NCI-H146 treated with DMSO at 0.1 percent for 48 hours (cell line): ENCODE results near the gene ZC3H7A.
"Not testable (repeated sequence)": the region's sequence is repeated elsewhere in the genome, so short reads cannot be mapped to it uniquely, and the experiment has no call there.

Experiments
- DNase-seq: peaks from one replicate; lab custom pipeline; 2025; ENCODE audit not compliant: unreplicated experiment; lab: John Stamatoyannopoulos, UW

The ZC3H7A gene

DNA sequence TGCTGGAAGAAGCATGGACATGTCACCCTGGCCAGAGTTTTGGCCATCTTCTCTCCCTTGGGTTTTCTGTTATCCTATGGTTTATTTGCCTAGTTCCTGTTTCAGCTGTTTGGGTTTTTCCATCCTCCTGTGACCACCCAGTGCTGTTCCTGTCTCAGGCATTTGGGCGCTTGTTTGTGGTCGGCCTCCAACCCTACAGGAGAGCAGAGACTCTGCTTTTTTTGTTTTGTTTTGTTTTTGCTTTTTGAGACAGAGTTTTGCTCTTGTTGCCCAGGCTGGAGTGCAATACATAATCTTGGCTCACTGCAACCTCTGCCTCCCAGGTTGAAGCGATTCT is 3.3 kb upstream of the ZC3H7A start:
- no peak for DNase-seq

DNA sequence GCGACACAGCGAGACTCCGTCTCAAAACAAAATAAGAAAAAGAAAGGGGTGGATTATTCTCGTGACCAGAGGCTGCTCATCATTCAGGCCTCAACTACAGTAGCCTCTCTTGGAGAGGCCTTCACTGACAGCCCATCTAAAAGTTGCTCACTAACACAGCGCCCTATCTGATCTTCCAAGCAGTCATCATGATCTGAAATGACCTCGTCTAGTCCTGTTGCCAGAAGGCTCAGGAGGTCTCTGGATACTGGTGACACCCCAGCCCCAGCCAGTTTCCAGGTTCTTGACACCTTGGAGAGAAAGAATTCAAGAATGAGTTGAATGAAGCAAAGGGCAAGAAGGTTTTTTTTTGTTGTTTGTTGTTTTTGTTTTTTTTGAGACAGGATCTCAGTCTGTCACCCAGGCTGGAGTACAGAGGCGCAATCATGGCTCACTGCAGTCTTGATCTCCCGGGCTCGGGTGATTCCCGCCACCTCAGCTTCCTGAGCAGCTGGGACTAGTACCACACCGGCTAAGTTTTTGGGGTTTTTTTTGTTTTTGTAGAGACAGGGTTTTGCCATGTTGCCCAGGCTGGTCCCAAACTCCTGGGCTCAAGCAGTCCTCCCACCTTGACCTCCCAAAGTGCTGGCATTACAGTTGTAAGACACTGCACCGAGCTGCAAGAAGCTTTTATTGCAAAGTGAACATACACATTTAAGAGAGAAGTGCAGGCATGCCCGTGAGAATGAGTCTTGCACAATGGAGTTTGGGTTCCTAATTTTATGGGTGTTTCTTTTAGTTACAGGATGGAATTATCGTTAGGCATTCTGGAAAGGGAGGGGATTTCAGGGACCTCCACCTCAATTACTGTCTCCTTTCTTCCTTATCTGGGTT is 2.7 kb upstream of the ZC3H7A start:
- no peak for DNase-seq

DNA sequence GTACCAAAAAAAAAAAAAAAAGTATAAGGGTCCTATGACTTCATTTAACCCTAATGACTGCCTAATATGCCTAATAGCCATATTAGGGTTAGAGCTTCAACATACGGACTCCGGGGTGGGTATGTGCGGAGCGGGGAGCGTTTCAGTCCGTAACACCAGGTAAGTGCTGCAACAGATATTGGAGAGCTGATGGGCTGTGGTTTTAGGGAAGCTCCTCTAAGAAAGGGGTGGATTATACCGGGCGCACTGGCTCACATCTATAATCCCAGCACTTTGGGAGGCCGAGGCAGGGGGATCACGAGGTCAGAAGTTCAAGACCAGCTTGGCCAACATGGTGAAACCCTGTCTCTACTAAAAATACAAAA is 1.9 kb upstream of the ZC3H7A start:
- DNase-seq, result no peak

DNA sequence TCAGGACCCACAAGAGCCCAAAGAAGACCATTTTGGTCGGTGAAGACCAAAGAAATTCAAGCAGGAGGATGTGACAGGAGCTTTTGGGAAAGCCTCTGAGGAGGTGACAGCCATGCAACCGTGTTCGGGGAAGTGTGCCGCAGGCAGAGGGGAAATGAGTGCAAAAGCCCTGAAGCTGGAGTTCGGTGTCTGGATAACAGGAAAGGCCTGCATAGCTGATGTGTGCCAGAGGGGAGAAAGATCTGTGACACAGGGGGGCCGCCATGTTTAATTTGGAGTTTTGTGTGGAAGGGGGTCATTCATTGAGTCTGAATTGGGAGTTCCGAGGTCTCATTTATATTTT is 870 bp upstream of the ZC3H7A start:
- DNase-seq, result peak; percentile 21

DNA sequence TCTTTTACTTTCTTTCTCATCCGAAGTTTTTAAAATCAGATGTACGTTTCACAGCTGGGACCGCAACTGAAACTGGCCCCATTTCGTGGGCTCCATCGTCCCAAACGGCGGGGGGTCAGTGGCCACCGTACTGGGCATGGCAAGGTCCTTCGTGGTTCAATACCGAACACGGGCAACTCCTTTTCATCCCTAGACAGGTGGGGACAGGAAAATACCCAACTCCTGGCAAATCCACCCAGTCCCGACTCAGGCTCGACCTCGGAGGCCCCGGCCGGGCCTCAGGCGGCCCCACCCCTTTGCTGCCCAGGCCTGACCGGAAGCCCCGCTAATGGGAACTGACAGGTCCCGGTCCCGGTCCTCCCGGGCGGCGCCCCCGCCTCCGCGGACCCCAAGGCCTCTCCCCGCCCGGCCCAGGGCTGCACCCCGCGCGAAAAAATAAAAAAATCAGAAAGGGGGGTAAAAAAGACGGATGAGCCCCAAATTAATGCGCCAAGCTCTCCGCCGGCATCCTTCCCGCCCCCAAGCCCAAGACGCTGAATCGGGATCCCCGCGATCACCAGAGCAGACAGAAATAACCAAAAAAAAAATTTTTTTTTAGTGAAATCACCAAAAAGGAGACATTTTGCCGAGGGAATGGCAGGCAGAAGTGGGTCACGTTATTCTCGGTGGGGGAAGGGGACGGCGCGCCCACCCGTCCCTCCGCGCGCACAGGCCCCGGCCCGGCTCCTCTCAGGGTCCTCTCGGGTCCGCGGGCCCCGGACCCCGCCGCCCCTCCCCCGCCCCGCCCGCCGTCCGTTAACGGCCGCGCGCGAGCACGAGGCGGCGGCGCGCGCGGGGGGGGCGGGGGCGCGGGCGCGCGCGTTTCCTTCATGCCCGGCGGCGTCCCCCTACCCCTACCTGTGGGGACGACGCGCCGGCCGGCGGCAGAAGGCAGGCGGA is 562 bp downstream of the ZC3H7A start:
- no peak for DNase-seq

- no peak for DNase-seq
These were observed 1.2 kb downstream of the ZC3H7A start for GRCh38 chr16:11795887-11796226.

GRCh38 chr16:11794996-11795886 is 1.8 kb downstream of the ZC3H7A start:
- DNase-seq, result no peak

DNA sequence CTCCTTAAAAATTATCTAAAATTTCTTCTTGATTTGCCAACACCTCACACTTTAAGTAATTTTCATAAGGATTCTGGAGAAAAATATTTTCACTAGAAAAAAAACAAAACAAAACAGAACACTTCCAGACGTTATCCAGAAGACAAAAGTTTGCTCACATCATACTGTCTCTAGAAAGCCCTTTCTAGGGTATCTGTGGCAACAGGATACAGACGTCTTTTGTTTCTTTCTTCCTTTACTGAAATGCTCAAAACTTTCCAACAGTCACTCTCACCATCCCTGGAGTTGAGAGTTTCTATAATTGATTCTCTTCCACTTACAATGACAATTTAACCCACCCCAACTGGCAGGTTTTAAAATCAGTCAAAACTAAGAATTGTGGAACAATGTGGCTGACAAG is 2.6 kb downstream of the ZC3H7A start:
- DNase-seq, result no peak

GRCh38 chr16:11793840-11794239 is 3.2 kb downstream of the ZC3H7A start:
- DNase-seq, result no peak

DNA sequence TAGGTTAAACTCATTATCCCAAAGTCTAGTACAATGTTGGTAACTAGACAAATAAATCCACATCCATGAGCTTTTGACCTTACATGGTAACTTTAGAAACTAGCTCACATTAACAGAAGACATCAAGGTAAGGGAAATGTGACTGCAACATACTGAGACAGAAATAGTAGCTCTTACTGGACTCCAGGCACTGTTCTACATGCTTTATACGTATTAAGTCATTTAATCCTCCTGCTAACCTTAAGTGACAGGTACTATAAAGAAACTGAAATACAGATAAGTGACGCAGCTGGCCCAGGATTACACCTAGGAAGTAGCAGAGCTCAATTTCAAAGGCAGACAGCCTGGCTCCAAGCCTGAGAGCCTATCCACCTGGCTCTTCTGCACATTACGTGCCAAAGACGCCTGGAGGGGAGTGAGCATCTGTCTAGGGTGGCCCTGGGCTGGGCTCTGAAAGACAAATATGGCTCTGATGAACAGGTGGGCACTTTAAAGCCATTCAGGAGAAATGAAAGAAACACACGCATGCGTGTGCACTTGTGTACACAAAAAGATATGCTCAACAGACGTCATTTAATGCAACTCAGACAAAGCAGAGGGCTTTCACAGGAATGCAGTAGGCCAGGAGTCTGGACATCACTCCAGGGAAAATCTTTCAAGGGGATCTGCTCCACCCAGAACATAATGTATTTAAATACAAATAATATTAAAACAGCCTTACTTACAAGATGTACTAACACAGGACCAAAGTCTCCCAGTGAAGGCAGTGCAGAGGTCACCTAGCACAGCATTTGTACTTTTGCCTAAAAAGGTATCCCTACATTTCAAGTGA is 4.4 kb downstream of the ZC3H7A start:
- DNase-seq, result peak; percentile 98

DNA sequence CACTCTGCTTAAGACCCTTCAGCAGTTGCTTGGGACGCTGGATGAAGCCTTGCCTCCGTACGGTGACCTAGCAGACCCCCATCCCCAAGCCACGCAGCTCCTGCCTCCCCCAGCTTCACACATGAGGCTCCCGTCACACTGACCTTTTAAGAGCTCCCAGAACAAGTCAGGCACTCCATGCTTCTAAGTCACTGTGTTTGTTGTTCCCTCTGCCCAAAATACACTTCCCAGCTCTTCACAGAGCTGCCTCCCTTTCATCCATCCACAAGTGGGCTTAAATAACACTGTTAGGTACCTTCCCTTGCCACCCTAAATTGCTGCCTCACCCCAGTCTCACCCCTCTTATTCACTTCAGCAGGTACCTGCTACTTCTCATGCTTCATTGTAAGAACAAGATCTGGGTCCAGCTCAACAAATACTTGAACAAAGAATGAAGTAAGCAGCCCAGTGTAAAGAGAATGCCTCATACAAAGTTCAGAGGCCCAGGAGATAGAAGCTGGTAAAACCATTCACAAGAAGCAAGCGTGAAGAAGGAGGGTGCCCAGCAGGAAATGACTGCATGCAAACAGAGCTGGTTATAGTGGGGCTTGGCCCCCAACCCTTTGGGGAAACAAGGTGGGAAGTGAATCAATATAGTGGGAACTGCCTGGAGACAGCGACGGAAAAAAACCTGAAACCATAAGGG is 5.8 kb downstream of the ZC3H7A start:
- DNase-seq, result no peak

DNA sequence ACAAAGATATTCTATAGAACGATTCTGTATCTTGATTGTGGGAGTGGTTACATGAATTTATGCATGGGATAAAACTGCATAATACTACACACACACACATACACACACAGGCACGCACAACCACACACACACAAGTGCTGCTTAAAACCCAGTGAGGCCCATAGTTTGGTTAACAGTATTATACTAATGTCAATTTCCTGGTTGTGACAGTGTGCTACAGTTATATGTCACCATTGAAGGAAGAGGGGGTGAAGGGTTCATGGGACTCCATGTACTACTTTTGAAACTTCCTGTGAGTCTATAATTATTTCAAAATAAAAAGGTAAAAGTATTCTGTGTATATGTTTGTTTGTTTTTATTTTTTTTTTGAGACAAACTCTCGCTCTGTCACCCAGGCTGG is 8.1 kb downstream of the ZC3H7A start:
- DNase-seq, result no peak

- DNase-seq, result not testable (repeated sequence)
These were observed 12.0 kb downstream of the ZC3H7A start for GRCh38 chr16:11784980-11785599.

GRCh38 chr16:11784381-11784780 is 12.7 kb downstream of the ZC3H7A start:
- DNase-seq, result not testable (repeated sequence)

DNA sequence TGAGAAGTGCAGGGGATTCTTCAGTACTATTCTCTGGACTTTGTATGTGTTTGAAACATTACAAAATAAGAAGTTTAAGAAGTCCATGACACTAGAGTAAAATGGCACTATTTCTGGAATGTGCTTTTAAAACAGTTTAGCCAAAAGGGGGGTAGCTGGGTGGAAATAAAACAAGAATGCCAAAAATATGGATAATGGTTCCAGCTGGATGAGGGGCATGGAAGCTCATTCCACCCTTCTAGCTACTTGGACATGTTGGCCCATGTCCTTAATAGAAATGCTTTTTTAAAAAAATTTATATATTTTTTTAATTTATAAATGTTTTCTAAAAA is 13.1 kb downstream of the ZC3H7A start:
- no peak for DNase-seq

DNA sequence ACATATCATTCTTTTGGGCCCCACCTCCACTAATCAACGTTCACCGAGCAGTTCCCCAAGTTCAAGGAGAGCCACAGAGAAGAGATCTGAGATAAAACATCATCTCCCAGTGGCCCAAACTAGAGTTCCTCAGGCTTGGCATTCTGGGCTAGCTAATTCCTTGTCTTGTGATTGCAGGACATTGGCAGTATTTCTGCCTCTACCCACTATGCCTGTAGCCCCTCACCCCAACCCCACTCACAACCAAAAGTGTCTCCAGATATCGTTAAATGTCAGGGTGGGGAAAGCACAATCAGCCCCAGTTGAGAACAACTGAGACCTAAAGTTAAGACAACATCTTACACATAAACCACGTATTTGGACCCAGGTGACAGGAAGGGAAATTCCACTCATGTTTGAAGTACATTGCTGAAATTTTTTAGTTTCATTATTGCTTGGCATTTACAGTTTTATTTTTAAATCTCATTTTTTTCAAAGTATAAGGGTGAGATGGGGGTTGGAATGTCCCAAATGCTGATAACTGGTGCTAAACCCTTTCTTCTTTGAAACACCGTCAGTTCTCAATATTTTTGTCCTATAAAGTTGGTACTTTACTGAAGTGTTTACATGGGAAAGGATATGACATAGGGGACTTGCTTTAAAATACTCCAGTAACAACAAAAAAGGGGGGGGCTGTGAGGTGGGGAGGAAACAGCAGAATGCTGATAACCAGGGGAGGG is 13.6 kb downstream of the ZC3H7A start:
- no peak for DNase-seq

DNA sequence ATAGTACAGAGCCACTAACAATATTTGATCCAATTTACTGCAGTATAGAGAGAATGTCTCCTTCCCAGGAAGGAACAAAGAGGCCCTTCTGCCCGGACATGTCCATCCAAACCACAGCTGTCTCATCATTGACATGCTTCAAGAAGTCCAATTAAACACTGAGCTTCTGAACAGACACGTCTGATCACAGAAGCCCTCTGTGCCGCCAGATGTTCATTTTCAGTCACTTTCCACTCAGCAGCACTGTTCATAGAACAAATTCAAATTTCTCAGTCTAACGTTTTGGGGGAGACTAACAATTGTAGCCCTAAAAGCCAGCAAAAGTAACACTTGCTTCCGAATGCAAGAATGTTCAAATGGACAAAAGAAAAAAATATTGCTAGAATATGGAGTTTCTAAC is 15.3 kb downstream of the ZC3H7A start:
- DNase-seq, result peak; percentile 65

- DNase-seq, result no peak
These were observed 15.9 kb downstream of the ZC3H7A start for GRCh38 chr16:11780991-11781680.
